CD4-positive, alpha-beta T cell treated with Interleukin-1 beta for 1 hour (primary cell): Measurements from ENCODE around the gene MYO3A.
"Not testable (repeated sequence)": the region's sequence is repeated elsewhere in the genome, so short reads cannot be mapped to it uniquely, and the experiment has no call there.

Experiments used
- DNase-seq, 2 donors: peaks; one replicate each; pipeline ENCODE4 v3.0.0-alpha.2; 2020 to 2022

The MYO3A gene

GRCh38 chr10:25988583-25988982 lies 54.6 kb downstream of the MYO3A start:
- DNase-seq, result no peak

DNA sequence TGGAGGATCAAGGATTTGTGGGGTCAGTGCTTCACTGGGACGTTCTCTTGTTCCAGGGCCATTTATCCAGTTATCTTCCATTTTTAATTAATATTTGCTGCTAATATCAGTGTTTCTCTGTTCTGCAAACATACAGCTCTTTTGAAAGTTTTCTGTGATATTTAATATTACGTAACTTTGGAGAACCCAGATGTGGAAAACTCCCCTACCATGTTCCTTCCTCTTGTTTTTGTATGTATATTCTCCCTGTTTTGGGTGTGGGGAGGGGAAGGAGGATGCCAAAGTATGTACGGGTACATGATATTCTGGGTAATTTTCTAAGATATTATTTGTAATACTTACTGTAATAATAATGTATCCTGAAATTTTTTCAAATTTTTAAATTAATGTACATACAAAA lies 55.9 kb downstream of the MYO3A start:
- no peak for DNase-seq

GRCh38 chr10:25999295-25999981 lies 65.4 kb downstream of the MYO3A start:
- DNase-seq, result no peak

DNA sequence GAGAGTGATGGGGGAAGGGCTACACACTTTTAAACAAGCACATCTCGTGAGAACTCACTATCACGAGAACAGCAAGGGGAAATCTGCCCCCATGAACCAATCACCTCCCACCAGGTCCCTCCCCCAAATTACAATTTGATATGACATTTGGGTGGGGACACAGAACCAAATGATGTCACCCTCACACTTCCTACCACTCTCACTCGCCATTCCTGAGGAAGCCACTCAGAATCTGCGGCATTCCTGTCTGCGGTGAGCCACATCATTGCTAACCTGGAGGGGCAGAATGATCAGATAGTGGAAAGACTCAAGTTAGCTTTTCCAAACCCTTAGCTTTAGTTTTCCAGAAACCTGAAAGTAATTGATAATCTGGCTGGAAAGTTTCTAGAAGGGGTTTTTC lies 66.9 kb downstream of the MYO3A start:
- no peak for DNase-seq

DNA sequence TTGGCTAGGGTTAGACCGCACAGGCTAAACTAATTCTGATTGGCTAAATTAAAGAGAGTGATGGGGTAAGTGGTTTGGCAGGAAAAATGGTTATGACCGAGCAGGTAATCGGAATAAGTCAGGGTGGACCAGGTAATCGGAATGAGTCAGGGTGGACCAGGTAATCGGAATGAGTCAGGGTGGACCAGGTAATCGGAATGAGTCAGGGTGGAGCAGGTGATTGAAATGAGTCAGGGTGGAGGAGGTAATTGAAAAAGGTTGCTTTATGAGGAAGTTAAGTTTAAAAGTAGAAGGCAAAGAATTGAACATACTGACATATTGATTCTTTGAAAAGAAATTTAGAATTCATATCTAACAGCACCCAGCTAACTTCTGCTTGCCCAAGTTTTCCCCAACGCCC lies 68.4 kb downstream of the MYO3A start:
- not testable (repeated sequence) for DNase-seq

- DNase-seq, result no peak
These were observed 81.1 kb downstream of the MYO3A start for GRCh38 chr10:26015092-26015491.

- DNase-seq, result no peak
These were observed 88.8 kb downstream of the MYO3A start for GRCh38 chr10:26022831-26023230.

DNA sequence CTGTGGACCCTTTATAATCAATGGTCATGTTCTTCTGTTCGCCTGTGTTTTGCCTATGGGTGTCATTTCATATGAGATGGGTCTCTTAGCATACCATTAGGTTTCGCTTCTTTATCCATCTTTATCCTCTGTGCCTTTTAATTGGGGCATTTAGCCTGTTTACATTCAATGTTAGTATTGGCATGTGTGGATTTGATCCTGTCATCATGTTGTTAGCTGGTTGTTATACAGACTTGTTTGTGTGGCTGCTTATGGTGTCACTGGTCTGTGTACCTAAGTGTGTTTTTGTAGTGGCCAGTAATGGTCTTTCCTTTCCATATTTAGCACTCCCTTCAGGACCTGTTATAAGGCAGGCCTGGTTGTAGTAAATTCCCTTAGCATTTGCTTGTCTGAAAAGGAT lies 90.3 kb downstream of the MYO3A start:
- DNase-seq, result no peak

GRCh38 chr10:26025523-26025922 lies 91.5 kb downstream of the MYO3A start:
- no peak for DNase-seq

GRCh38 chr10:26029858-26030257 lies 95.8 kb downstream of the MYO3A start:
- DNase-seq, result no peak

DNA sequence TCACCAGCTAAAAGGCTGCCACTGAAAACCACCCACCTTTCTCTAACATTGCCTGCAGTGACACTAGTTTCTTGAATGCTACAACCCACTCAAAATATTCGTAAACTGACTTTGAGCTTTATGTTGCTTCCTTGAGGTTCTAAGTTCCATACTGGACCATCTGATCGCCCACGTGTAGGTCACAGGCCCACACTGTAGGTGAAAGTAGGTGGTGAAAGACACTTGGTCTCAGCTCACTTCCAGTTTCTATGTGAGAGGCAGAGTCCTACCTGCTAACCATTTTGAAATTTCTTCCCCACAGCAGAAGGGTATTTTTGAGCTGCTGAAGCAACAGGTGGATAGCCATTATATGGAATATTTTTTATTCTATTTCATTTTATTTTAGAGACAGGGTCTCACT lies 97.3 kb downstream of the MYO3A start:
- DNase-seq, result no peak

DNA sequence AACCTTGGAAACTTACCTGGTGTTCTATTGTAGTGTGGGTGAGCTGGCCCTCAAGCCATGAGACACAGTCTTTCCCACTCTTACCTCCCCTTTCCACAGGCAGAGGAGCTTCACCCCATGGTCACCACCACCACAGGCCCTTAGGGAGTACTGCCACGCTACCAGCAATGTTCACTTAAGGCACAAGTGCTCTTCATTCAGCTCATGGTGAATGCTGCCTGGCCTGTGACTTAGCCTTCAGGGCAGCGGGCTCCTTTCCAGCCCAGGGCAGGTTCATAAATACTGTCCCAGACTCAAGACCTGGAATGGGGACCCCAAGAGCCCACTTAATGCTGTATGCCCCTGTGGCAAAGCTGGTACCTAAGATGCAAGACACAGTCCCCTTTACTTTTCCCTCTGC lies 109.4 kb downstream of the MYO3A start:
- DNase-seq, result no peak

DNA sequence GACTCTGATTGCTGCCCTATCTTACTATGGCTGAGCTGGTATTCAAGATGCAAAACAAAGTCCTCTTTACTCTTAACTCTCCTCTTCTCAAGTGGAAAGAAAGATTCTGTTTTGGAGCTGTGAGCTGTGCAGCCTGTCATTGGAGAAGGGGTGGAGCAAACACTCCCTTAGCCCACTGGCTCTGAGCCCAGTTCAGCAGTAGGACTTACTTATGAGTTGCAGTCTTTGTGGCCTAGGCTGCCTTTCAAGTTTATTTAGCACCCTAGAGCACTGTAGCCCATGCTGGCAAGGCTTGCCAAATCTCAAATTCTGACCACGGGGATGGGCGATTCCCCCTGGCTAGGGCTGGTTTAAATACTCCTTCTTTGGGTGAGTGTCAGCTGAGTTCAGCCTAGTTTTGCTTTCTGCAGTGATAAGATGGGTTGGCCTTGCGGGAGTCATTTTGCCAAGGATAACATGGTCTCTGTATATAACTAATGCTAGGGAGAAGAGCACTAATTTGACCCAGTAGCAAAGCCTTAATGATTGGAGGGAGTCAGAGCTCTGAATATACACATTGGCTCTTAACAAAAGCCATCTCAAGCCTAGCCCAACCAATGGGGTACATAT lies 110.2 kb downstream of the MYO3A start:
- DNase-seq, result no peak

- no peak for DNase-seq
These were observed 112.2 kb downstream of the MYO3A start for GRCh38 chr10:26046073-26046700.

DNA sequence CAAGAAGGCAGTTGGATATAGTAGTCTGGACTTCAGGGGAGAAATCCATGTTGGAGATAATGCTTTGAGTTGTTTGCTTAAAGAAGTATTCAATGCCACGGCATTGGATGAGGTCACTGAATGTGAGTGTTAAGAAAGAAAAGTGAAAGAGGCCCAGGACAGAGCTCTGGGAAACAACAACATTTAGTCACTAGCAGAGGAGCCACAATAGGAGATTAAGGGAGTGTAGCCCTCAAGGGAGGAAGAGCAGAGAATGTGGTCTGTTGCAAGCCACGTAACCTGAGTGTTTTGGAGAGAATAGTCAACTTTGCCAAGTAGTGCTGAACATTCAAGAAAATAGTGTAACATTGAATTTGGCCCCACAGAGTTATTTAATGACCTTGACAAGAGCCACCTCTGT lies 114.7 kb downstream of the MYO3A start:
- DNase-seq, result no peak

GRCh38 chr10:26052326-26052725 lies 118.3 kb downstream of the MYO3A start:
- no peak for DNase-seq

DNA sequence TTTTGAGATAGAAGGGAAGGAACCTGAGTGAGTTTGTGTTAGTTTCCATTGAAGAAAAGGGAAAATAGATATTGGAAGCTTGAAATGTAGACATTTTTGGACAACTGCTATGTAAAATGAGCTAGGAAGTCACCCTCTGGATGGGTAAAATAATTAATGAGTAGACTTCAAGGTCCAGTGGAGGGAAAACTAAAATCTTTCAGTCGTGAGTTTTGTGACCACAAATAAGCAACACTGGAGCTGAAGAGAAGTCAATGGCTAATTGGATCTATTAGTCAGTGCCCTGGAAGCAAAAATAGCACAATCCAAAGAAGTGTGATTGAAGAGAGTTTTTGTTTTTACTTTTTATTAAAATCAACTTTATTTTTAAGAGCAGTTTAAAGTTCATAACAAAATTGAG lies 123.4 kb downstream of the MYO3A start:
- DNase-seq, result no peak

DNA sequence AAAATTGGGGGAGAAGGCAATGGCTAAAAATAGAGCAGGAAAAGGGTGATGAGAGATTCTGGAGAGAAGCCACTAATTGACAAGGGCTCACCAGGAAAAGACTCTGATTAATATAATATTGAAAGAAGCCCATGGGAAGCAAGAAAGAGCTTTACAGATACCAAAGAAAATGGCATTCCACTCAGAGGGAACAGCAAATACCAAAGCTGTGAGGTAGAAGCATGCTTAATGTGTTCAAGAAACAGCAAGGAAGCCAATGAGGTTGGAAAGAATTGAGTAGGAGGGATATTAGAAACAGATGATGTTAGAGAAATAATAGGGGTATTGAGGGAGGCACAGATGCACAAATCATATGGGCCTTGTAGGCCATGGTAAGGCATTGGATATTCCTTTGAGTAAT lies 130.1 kb downstream of the MYO3A start:
- no peak for DNase-seq

DNA sequence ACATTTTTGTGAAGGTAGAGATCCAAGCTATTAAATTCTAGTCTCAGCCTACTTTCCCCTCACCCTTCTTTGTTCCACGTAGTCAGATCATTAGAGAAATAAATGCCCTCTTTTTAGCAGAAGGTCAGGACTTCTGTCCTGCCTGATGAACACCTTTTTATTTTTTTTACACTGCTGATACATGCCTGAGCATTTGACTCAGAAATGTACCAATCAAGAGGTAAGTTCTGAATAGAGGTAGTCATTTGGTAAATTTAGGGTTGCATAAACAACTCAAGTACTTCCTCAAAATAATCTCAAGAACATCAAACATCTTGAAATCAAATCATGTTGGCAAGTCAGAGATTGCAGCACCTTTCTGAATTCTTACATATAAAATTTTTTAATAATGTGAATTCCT lies 133.7 kb downstream of the MYO3A start:
- no peak for DNase-seq

DNA sequence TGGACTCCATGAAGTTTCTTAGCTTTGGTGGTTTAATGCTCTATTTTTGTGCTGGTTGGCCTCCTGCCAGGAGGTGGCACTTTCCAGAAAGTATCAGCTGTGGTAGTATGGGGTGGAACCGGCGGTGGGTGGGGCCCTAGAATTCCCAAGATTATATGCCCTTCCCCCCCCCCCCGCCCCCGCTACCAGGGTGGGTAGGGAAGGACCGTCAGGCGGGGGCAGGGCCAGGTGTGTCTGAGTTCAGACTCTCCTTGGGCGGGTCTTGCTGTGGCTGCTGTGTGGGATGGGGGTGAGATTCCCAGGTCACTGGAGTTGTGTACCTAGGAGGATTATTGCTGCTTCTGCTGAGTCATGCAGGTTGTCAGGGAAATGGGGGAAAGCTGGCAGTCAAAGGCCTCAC lies 146.9 kb downstream of the MYO3A start:
- not testable (repeated sequence) for DNase-seq

GRCh38 chr10:26081459-26081858 lies 147.4 kb downstream of the MYO3A start:
- DNase-seq, result no peak

DNA sequence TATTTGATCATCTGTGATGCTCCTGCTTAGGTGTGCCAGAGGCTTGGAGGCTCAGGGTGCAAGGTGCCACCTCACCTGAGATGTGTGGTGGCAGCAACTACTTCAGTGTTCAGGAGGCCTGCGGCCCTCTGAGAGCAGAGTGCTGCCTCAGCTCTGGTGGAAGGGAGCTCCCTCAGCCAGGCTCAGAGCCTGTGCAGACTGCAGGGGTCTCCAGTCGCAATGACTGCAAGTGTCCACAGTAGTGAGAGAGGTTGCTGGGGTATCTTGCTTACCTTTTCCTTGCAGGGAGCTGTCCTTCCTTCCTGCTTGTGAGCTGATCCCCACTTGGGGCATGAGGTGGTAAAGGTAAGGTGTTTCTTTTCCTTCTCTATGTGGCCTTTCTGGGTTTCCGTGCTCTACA lies 151.5 kb downstream of the MYO3A start:
- no peak for DNase-seq

DNA sequence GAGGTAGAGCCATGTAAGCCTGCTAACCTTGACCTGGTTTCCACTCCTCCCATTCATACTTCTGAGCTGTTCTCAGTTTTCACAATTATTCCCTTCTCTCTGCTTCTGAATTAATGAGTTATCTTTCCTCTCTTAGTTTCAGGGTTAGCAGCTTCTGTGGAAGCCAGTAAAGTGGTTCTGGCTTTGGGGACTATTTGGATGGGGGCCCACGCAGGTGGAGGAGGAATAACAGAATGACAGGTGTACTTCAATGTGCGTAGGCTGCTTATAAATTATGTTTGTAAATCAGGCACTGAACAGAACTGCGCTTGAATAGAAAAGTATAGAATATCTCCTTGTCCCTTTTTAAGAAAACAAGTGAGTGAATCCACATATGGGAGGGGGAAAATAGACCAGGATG lies 153.6 kb downstream of the MYO3A start:
- DNase-seq, result no peak

GRCh38 chr10:26090026-26090425 lies 156.0 kb downstream of the MYO3A start:
- DNase-seq, result no peak

- DNase-seq, result no peak
These were observed 156.7 kb downstream of the MYO3A start for GRCh38 chr10:26090762-26091161.
